Right ventricle myocardium superior (tissue), 1 donor: ENCODE measurements around the gene RNF144A. TPM values are rescaled to one million over a fixed set of nuclear protein-coding genes. Genes with fewer than 3 reads are reported as not detected.

Experiments used
- ATAC-seq: fragments of 200-7000 bp; cut with Tn5 transposase; one replicate; pipeline ENCODE4 v1.9.1; 2020; ENCODE audit warnings: mild to moderate bottlenecking; ENCODE audit not compliant: poor library complexity
- DNase-seq: peaks from one replicate; pipeline ENCODE4 v3.0.0-alpha.2; 2020
- intact Hi-C: fragments of 100-400 bp; cut with DNase I; formaldehyde crosslinking; loops from one replicate; pipeline ENCODE4 v1.11.2; 2022
- total RNA-seq: library from RNA; stranded (reverse); fragmentation: NEBNext Ultra II Directional; extraction: Animal tissue kit (Norgen Biotek cat#: 25700); gene quantifications from one replicate; pipeline ENCODE4 v1.2.1, GENCODE V29; 2021
- donor health status: DM: no; HTN: yes; CAD: no; lungs with severe emphysema.

RNF144A gene
- total RNA-seq, 1 donor from 2014 or later: 14.5 TPM

DNA sequence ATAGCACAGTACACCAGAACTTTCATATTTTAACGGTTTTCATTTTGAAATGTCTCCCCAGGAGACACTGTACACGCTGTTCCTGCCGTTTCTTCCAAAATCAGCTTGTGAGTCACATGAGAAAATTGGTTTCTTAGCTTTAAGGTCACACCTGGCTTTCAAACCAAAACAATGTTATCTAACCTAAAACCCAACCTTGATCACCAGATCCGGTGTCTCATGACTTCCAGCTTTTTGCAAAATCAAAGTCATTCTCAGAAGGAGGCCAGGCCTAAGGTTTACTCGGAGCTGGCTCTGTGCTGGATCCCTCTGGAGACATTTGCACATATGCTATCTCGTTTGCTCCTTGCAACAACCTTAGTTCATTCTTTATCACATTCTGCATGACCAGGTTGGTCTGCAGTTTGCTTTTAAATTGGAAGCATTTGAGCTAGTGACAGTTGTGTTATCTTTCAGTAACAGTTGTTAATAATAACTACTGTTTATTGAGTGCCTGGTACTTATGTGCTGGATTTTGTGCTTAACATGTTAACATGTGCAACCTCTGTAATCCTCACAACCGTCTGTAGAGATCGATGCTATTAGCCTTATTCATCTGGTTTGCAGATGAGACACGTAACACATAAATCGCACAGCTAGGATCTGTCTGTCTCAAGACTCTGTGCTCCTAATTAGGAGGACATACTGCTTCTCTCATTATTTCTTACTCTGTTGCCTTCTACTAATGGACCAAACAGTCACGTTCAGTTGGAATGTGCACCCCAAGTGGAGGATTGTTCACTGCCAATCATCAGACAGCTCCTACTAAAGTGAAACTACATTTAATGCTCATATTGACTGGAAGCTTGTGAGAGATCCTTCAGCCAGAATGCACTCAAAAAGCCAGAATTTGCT is 105.5 kb downstream of the RNF144A start:
- intact Hi-C loops: loop anchor here (5.0 kb wide), 1 partner anchor 105 kb away; the partner anchor contains the start of gene RNF144A
- ATAC-seq (peak; percentile 4), DNase-seq (no peak)

DNA sequence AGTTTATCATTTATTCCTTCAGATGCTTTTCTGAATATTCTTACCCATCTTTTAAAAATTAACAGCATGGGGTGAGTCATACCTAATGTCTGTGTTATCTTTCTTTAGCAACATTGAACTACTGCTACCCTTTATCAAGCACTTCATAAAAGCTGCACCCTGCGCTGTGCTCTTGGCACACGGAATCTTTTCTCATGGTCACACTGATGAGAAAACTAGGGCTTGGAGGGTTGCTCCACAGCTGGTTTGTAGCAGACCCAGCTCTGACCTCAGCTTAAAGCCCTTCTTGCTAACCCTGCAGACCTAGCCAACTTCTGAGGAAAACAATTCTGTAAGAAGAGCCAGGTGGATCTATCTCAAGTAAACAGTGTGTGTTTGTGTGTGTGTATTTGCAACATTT is 106.3 kb downstream of the RNF144A start:
- peak; percentile 74 for ATAC-seq

GRCh38 chr2:7024261-7024660 is 107.0 kb downstream of the RNF144A start:
- intact Hi-C loops: loop anchor here (5.0 kb wide), 1 partner anchor 107 kb away; the partner anchor contains the start of gene RNF144A
- DNase-seq: no peak
- ATAC-seq: no peak

More for the DNA sequence above, 106.3 kb downstream of the RNF144A start:
- no peak for DNase-seq
- intact Hi-C loops: loop anchor here (5.0 kb wide), 1 partner anchor 106 kb away; the partner anchor contains the start of gene RNF144A

DNA sequence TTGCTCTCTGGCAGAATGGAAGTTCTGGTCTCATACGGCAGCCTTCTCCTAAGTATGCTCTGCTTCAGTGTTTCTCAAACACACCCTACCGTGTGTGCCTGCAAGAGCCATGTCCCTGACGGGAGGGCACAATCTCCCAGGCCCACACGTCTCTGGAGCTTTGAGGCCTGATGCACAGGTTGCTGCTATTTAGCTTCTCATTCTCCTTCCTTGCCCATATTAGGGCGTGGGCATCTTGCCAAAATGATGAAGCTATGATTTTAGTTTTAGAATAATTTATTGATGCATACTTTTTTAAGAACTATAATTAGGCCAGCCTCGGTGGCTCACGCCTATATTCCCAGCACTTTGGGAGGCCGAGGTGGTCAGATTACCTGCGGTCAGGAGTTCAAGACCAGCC is 107.9 kb downstream of the RNF144A start:
- ATAC-seq: no peak
- DNase-seq: no peak
- intact Hi-C loops: no loop called here

DNA sequence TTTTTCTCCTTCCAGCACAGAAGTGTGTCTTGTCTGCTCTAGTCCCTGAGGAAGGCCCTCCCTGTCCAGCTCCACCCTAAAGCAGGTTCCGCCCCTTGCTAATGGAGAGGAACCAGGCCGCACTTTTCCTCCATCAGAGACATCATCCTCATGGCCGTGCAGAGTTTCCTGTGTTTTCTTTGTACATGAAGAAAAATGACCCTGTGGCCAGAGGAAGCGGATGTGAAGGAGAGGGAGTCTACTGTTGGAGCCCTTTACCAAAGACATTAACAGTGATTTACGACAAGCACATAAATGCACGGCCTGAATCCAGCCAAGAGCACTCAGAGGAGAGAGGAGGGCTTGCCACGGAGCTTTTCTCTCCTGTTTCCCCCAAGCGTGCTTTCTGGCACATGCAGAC is 109.5 kb downstream of the RNF144A start:
- ATAC-seq: peak; percentile 14
- DNase-seq: no peak
- intact Hi-C loops: no loop called here

- DNase-seq (no peak), ATAC-seq (no peak)
- intact Hi-C loops: no loop called here
These were observed 110.2 kb downstream of the RNF144A start for GRCh38 chr2:7027411-7027810.

- intact Hi-C loops: no loop called here
- DNase-seq (no peak), ATAC-seq (no peak)
These were observed 110.9 kb downstream of the RNF144A start for GRCh38 chr2:7027956-7028655.

DNA sequence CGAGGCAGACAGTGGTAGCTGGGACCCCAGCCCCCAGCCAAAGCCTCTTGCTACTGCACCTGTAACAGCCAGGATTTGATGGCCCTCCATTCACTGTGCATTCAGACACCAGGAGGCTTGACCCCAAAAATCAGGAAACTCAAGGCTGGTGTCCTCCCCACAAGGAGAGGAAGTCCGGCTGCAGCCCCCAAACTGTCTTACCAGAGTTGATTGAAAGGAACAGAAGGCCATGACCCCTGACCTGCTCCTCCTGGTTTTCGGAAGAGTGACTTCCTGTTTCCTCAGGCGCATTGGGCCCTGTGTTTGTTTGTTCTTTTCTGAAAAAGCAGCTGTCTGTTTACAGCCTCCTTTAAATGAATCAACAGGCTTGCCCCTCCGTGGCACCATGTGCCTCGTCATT is 111.6 kb downstream of the RNF144A start:
- DNase-seq (no peak), ATAC-seq (no peak)
- intact Hi-C loops: no loop called here

- intact Hi-C loops: no loop called here
- ATAC-seq (peak; percentile 30), DNase-seq (no peak)
These were observed 112.3 kb downstream of the RNF144A start for GRCh38 chr2:7029291-7030059.

DNA sequence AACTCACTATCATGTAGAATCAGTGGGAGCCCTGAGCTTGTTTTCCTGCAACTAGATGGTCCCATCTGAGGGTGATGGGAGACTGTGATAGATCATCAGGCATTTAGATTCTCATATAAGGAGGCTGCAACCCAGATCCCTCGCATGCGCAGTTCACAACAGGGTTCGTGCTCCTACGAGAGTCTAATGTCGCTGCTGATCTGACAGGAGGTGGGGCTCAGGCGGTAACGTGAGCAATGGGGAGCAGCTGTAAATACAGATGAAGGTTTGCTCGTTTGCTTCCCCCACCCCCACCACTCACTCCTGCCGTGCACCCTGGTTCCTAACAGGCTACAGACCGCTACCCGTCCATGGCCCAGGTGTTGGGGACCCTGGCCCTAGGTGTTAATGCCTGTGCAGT is 113.6 kb downstream of the RNF144A start:
- no peak for DNase-seq
- no peak for ATAC-seq
- intact Hi-C loops: no loop called here

DNA sequence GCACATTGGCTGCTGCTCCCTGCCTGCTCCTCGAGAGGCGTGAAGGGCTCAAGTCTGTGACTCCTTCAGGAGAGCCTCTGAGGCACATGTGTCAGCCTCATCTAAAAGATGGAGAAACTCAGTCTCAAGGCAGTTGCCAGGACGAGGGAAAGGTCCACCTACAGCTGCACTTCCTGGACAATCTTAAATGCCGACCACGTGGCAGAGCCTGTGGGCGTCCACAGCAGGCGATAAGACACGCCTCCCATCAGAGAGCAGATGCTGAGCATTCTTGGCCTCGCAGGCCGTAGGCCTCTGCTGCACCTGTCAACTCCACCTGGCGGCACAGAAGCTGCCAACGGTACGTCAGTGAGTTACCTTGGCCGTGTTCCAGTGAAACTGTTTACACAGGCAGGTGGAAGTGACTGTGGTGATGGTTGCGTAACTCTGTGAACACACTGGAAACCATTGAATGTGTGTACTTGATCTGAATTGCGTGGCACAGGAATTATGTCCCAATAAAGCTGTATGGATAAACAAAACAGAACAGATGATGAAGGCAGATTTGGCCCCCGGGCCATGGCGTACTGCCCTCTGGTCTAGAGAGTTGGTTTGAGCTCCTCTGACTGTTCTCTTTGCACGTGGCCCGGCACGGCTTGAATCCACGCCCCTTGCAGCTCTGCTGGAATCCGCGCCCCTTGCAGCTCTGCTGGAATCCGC is 114.5 kb downstream of the RNF144A start:
- DNase-seq (no peak), ATAC-seq (peak; percentile 37)
- intact Hi-C loops: no loop called here

- intact Hi-C loops: no loop called here
- ATAC-seq (no peak), DNase-seq (no peak)
These were observed 115.2 kb downstream of the RNF144A start for GRCh38 chr2:7032371-7032770.

DNA sequence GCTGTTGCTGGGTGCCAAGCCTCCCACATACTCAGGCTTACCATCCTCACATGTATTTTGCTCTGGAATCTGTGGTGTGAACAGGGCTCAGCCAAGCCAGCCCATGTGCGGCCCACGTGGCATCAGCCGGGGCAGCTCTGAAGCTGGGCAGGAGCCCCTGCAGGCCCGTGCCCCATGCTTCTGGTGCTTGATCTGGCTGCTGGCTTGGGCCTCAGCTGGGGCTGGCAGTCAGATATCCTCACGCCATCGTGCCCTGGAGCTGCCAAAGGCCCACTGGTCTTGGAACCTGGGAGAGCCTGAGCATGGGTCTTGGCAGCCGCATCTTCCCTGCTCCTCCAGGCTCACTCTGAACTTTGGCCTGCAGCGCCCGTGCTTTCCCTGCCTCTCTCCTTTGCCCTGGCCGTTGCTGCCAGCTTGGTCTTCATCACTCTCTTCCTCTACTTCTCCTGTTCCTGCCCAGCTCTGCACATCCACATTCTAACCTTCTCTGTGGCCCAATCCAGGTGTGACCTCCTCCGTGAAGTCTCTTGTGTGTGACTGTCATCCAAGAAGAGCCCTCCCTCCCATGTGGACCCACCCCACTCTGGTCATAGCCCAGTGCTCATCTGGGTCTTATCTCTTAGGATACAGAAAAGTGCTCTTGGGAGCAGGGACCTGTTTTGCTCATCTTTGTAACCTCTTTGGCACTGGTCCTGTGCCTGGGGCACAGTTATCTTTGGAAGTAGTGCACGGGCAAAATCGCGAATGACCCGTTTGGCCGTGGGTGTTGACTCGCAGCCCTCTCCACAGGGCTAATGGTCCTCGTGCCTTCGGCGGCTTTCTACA is 116.1 kb downstream of the RNF144A start:
- ATAC-seq (no peak), DNase-seq (no peak)
- intact Hi-C loops: no loop called here

DNA sequence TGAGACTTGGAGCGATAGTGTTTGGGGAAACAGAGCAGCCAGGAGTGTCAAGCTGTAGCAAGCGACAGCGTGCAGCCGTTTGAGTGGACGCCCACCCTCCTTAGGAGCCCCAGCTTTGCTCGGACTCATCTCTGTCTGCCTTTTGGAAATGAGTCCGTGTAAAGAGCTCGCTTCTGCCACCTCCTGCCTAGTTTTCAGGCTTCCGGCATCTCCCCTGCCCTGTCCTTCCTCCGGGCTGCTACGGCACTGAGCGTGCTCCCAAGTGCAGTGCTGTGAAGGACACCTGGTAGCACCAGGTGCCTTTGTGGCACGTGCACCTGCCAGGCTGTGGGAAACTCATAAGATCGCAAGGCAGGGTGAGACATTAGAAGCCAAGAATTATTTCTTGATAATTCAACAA is 117.1 kb downstream of the RNF144A start:
- DNase-seq: no peak
- peak; percentile 52 for ATAC-seq
- intact Hi-C loops: no loop called here

GRCh38 chr2:7035884-7036283 is 118.7 kb downstream of the RNF144A start:
- intact Hi-C loops: no loop called here
- DNase-seq (no peak), ATAC-seq (no peak)

DNA sequence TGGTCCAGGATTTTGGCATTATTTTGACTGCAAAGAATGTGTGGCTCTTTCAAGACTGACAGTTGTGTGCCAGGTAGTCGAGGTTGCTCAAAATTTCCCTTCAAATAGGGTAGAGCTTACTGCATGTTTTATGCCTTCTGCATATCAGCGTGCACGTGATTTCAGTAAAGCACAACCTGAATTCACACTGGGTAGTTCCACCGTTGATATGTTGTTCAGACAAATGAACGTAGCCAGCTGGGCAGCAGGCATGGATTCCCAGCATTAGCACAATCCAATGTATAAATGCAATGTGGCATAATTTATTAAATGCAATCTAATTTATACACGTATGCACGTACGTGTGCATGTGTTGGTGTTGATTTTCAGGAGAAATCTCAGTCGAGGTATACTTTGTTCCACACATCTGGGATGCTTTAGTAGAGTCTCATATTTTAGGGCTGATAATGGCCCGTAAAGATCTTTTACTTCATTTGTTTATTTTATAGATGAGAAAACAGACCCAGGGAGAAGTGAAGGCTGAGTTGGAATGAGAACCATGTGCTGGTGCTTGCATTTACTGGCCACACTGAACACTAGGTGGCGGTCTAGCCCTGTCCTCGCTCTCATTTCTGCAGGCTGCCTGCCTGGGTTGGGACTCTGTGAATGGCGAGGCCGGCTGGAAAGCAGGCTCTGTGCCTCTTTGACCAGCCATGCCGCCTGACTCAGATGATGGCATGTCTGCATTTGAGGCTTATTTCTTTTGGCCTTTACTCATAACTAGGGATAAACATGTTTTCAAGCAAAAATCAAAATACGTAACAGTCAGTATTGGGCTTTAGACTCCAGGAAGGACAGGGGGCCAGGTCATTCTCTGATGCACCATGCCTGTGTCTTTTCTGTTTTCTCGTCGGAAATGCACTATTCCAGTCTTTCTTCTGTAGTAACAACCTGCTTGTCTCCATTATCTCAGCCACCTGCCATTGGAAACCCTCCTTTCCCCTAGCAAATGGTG is 120.4 kb downstream of the RNF144A start:
- peak; percentile 66 for ATAC-seq
- intact Hi-C loops: no loop called here
- DNase-seq: peak; percentile 74
